NCI-H82 treated with DMSO at 0.1 percent for 48 hours (cell line): ENCODE measurements around the gene HCN2.
"Not testable (repeated sequence)": the region's sequence is repeated elsewhere in the genome, so short reads cannot be mapped to it uniquely, and the experiment has no call there.

ENCODE experiments used
- DNase-seq: peaks from one replicate; lab custom pipeline; 2025; ENCODE audit not compliant: unreplicated experiment; lab: John Stamatoyannopoulos, UW

Gene HCN2

GRCh38 chr19:602391-603301, 13.0 kb downstream of the HCN2 start:
- no peak for DNase-seq

GRCh38 chr19:603302-603639, 13.6 kb downstream of the HCN2 start:
- not testable (repeated sequence) for DNase-seq

GRCh38 chr19:603779-604178, 14.1 kb downstream of the HCN2 start:
- DNase-seq, result not testable (repeated sequence)

GRCh38 chr19:604355-604754, 14.7 kb downstream of the HCN2 start:
- no peak for DNase-seq

GRCh38 chr19:605061-605971, 15.6 kb downstream of the HCN2 start:
- DNase-seq, result not testable (repeated sequence)

- DNase-seq, result no peak
Measured at GRCh38 chr19:607301-608154, 17.8 kb downstream of the HCN2 start.

GRCh38 chr19:608155-609003, 18.7 kb downstream of the HCN2 start:
- DNase-seq, result no peak

- DNase-seq, result no peak
Measured at GRCh38 chr19:609004-609346, 19.3 kb downstream of the HCN2 start.

GRCh38 chr19:610071-610800, 20.6 kb downstream of the HCN2 start:
- DNase-seq, result no peak

GRCh38 chr19:610801-611480, 21.3 kb downstream of the HCN2 start:
- peak; percentile 48 for DNase-seq

- DNase-seq, result no peak
Measured at GRCh38 chr19:611481-611868, 21.8 kb downstream of the HCN2 start.

- no peak for DNase-seq
Measured at GRCh38 chr19:612941-613340, 23.3 kb downstream of the HCN2 start.

- DNase-seq, result no peak
Measured at GRCh38 chr19:613732-614567, 24.3 kb downstream of the HCN2 start.

GRCh38 chr19:615619-616018, 25.9 kb downstream of the HCN2 start:
- no peak for DNase-seq

- no peak for DNase-seq
Measured at GRCh38 chr19:616062-616700, 26.5 kb downstream of the HCN2 start.

- DNase-seq, result no peak
Measured at GRCh38 chr19:616747-617526, 27.3 kb downstream of the HCN2 start.
